Loucy (cell line): ENCODE measurements around the gene BCR.

ENCODE experiments used
- H2AFZ ChIP-seq: fragments of 200-600 bp; sonication (generic); 2 replicates; pipeline ENCODE4 v1.6.0; 2016; ENCODE audit warnings: antibody characterized with exemption, mild to moderate bottlenecking, low read length, moderate library complexity
- H3F3A ChIP-seq: fragments of 200-600 bp; 2 replicates; pipeline ENCODE4 v1.6.0; 2016; ENCODE audit warnings: antibody characterized with exemption, low read depth, mild to moderate bottlenecking
- H3K27me3 ChIP-seq: fragments of 200-600 bp; sonication (generic); 2 replicates; pipeline ENCODE4 v1.6.1; 2014; ENCODE audit warnings: low read length, mild to moderate bottlenecking; ENCODE audit not compliant: insufficient read depth, poor library complexity, severe bottlenecking
- H3K36me3 ChIP-seq: fragments of 200-600 bp; sonication (generic); 2 replicates; pipeline ENCODE4 v1.6.1; 2016; ENCODE audit warnings: low read length; ENCODE audit not compliant: insufficient read depth
- H3K4me1 ChIP-seq: fragments of 200-600 bp; sonication (generic); 2 replicates; pipeline ENCODE4 v1.5.1; 2014; ENCODE audit warnings: low read length, mild to moderate bottlenecking; ENCODE audit not compliant: insufficient read depth, poor library complexity, severe bottlenecking
- H3K4me2 ChIP-seq: fragments of 200-600 bp; sonication (generic); 2 replicates; pipeline ENCODE4 v1.6.0; 2014; ENCODE audit warnings: antibody characterized with exemption, low read length, low read depth, mild to moderate bottlenecking; ENCODE audit not compliant: poor library complexity, severe bottlenecking
- H3K4me3 ChIP-seq: fragments of 200-600 bp; sonication (generic); 2 replicates; pipeline ENCODE4 v1.5.1; 2014; ENCODE audit warnings: low read length, mild to moderate bottlenecking, mixed read lengths; ENCODE audit not compliant: poor library complexity, severe bottlenecking
- H3K79me2 ChIP-seq: fragments of 200-600 bp; sonication (generic); 2 replicates; pipeline ENCODE4 v1.6.1; 2014; ENCODE audit warnings: low read length; ENCODE audit not compliant: insufficient read depth
- H3K9ac ChIP-seq: fragments of 200-600 bp; sonication (generic); 2 replicates; pipeline ENCODE4 v1.6.0; 2014; ENCODE audit warnings: mild to moderate bottlenecking, low read depth, low read length, moderate library complexity; ENCODE audit not compliant: poor library complexity, severe bottlenecking
- H3K9me2 ChIP-seq: fragments of 200-600 bp; sonication (generic); replicated peaks from 2 replicates; pipeline ENCODE4 v1.6.1; 2016; ENCODE audit warnings: low read depth, low read length, mixed read lengths
- H3K9me3 ChIP-seq: fragments of 200-600 bp; sonication (generic); 2 replicates; pipeline ENCODE4 v1.6.1; 2014; ENCODE audit warnings: mild to moderate bottlenecking, antibody characterized with exemption, low read length, low read depth; ENCODE audit not compliant: insufficient read depth
- H4K20me1 ChIP-seq: fragments of 200-600 bp; sonication (generic); 2 replicates; pipeline ENCODE4 v1.6.0; 2014; ENCODE audit warnings: antibody characterized with exemption, low read length, mild to moderate bottlenecking; ENCODE audit not compliant: insufficient read depth, poor library complexity, severe bottlenecking
- CTCF ChIP-seq: fragments of 200-600 bp; sonication (generic); conservative IDR thresholded peaks from 2 replicates; pipeline ENCODE4 v1.5.1; 2014; ENCODE audit warnings: mild to moderate bottlenecking, antibody characterized with exemption, low read length
- EZH2phosphoT487 ChIP-seq: fragments of 200-600 bp; IDR thresholded peaks from 2 replicates; pipeline ENCODE4 v1.6.1; 2018; ENCODE audit warnings: antibody characterized with exemption, mild to moderate bottlenecking, moderate library complexity, borderline replicate concordance

BCR gene

GRCh38 chr22:23271597-23271908, 91.2 kb downstream of the BCR start:
- no peaks in the 10 kb centered on the region for H3F3A ChIP-seq
- H3K9me2 ChIP-seq = no peaks in the 10 kb centered on the region
- TF ChIP-seq CTCF = no peak
- no peak for TF ChIP-seq EZH2phosphoT487
- no peaks in the 10 kb centered on the region for H3K27me3 ChIP-seq
- H2AFZ ChIP-seq = no peak overlapping the region
- H4K20me1 ChIP-seq = peaks cover 10% of the 10 kb centered on the region
- peaks cover 9% of the 10 kb centered on the region; the same call in 1 of the 2 replicates for H3K79me2 ChIP-seq
- peaks cover 97% of the 10 kb centered on the region; the same call in 1 of the 2 replicates for H3K36me3 ChIP-seq
- no peaks in the 10 kb centered on the region for H3K9me3 ChIP-seq
- no peak overlapping the region for H3K4me2 ChIP-seq
- no peaks in the 10 kb centered on the region for H3K4me1 ChIP-seq
- H3K4me3 ChIP-seq = no peak overlapping the region
- H3K9ac ChIP-seq = no peak overlapping the region

GRCh38 chr22:23272371-23272770, 92.1 kb downstream of the BCR start:
- H3K9ac ChIP-seq = no peak overlapping the region
- H3F3A ChIP-seq = no peaks in the 10 kb centered on the region
- no peaks in the 10 kb centered on the region for H3K9me2 ChIP-seq
- no peak overlapping the region for H3K4me2 ChIP-seq
- peaks cover 12% of the 10 kb centered on the region for H4K20me1 ChIP-seq
- H2AFZ ChIP-seq = no peak overlapping the region
- no peak overlapping the region for H3K4me3 ChIP-seq
- H3K9me3 ChIP-seq = no peaks in the 10 kb centered on the region
- TF ChIP-seq EZH2phosphoT487 (no peak), CTCF (no peak)
- H3K79me2 ChIP-seq = peaks cover 9% of the 10 kb centered on the region; the same call in 1 of the 2 replicates
- H3K27me3 ChIP-seq = no peaks in the 10 kb centered on the region
- peaks cover 97% of the 10 kb centered on the region; the same call in 1 of the 2 replicates for H3K36me3 ChIP-seq
- H3K4me1 ChIP-seq = no peaks in the 10 kb centered on the region

- H4K20me1 ChIP-seq = peaks cover 13% of the 10 kb centered on the region
- H3K9ac ChIP-seq = no peak overlapping the region
- H3F3A ChIP-seq = no peaks in the 10 kb centered on the region
- H3K4me1 ChIP-seq = no peaks in the 10 kb centered on the region
- TF ChIP-seq EZH2phosphoT487 = no peak
- TF ChIP-seq CTCF = no peak
- H3K9me2 ChIP-seq = no peaks in the 10 kb centered on the region
- no peaks in the 10 kb centered on the region for H3K9me3 ChIP-seq
- no peak overlapping the region for H3K4me2 ChIP-seq
- no peak overlapping the region for H3K4me3 ChIP-seq
- no peaks in the 10 kb centered on the region for H3K27me3 ChIP-seq
- no peak overlapping the region for H2AFZ ChIP-seq
- peaks cover 97% of the 10 kb centered on the region; the same call in 1 of the 2 replicates for H3K36me3 ChIP-seq
- peaks cover 9% of the 10 kb centered on the region; the same call in 1 of the 2 replicates for H3K79me2 ChIP-seq
Measured at GRCh38 chr22:23272834-23273233, 92.5 kb downstream of the BCR start.
